Measurements from ENCODE around the gene PICK1.
"Not testable (repeated sequence)": the region's sequence is repeated elsewhere in the genome, so short reads cannot be mapped to it uniquely, and the experiment has no call there.

The PICK1 gene

DNA sequence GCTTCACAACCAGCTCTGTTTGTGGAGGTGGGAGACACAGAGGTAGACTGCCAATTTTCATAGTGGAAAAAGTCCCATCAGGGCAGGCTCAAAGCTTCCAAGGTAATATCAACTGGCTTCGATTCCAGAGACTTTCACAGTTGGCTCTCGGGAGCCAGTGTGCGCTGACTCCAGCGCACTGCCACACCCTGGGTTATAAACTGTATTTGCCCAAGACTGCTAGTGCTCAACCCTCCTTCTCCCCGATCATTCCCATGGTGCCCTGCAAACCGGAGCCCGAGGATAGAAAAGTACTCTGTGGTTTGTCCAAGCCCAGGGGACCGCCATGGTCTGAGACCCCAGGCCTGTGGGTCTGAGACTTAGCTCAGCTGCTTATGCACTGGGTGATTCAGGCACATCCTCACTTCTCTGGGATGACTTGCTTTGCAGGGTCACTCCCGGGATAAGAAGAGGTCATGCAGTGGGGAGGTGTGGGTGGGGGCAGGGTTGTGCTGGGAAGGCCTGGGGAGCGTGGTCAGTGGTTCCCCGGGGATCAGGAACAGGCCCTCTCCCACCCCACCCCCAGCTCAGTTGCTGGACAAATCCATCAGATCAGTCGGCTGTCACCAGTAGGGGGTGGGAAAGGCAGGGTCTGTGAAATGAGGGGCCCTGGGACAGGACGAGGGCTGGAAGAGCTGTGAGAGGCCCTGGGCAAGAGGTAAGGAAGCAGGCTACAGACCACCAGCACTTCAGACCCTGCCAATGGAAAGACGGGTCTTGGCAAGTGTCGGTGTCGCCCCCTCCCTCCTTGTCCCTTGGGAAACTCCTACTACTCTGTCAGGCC, 26.7 kb upstream of the PICK1 start:
- DNase-seq, result peak; percentile 14

DNA sequence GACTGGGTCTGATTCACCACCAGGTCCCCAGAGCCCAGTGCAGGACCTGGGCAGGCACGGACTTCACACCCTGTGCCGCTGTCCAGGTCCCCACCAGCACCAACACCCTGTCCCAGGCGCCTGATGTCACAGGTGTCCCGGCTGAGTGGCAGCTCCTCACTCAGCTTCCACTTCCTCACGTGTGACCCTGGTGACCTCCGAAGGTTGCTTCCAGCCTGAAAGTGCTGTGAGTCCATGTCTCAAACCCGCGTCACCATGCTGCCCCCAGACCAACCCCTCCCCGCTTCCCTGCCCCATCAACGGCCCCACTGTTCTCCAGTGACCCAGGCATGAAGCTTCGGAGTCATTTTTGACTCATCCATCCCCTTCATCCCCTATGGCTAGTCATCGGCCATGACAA, 25.7 kb upstream of the PICK1 start:
- DNase-seq, result no peak

DNA sequence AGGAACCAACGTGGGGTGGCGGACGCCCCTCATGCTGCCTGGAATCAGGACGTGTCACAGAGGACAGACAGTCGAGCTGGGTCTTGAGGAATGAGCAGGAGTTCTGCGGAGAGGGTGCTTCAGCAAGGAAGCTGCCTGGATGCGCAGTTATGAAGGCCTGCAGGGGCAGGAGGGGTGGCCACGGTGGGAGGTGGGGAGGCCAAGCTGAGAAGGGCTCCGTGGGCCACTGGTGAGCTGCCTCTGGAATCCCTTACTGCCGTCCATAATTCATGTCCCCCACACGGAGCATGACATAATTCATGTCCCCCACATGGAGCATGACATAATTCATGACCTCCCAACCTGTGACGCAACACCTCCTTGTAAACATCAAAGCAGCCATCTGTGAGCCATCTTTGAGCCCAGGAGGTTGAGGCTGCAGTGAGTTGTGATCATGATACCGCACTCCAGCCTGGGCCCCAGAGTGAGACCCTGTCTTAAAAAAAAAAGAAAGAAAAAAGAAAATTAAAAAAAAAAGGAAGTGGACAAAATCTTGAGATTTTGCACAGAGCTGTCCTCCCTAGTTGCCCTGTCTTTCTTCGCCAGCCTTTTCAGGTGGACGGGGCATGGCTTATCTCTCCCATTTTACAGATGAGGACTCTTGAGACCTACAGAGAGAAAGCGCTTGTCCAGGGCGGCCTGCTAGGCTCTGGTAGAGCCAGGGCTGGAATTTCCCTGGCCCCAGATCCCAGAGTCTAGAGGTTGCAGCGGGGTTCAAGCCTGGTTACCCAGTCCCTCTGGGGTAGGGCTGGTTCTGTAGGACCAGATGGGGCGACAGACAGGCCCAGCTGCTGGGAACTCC, 24.3 kb upstream of the PICK1 start:
- peak; percentile 81 for DNase-seq

DNA sequence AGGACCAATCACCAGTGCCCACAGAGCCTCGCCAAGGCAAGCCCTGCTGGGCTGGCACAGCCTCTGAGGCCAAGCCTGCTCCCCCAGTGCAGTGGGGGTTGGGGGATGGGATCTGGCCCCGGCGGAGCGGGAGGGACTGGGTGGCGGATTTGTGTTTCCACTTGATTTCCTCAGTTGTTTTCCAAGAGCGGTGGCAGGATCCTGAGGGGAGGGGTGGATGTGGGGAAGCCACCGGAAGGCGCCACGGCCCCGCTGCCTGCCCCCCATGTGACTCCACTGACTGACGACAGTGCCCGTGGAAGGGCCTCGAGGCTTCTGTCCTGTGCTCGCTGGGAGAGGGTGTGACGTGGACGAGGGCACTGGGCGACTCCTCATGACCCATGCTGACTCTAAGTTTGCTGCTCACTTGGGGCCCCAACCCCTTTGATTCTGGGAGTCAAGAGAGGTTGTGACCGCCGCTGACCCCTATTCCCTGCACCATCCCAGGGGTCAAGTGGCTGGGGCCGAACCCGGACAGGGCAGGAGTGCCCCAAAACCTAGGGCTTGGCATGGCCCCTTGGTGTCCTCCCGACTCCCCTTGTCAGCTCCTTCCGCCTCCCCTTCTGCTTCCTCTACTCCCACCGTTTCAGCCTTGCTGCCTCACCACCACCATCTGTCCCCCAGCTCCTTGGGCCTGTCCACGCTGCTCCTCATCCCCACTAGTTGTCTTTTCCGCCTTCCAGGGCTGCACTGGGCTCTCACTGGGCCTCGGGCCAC, 23.5 kb upstream of the PICK1 start:
- DNase-seq, result no peak

DNA sequence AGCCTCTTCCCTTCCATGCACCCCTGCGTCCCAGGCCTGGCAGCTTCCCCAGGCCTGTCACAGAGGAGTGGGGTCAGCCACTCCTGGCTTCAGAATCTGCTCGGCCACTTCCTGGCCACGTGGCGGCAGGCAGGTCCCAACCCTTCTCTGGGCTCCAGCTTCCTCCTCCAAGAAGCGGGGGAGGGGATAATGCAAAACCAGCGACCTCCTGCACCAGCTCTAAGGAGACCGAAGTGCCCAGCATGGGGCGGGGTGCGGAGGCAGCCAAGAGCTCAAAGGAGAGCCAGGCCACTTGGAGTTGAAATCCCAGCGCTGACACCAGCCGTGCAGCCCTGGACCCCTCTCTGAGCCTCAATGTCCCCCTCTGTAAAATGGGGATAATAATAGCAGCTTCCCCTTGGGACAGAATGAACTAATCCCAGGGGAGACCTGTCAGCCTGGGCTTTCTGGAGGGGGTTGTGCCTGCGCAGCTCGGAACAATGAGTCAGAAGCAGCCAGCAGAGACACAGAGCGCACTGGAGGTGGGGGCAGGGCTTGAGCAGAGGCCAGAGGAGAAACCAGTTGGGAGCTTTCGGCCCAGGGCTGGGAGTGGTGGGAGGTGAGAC, 22.8 kb upstream of the PICK1 start:
- DNase-seq, result peak; percentile 93

DNA sequence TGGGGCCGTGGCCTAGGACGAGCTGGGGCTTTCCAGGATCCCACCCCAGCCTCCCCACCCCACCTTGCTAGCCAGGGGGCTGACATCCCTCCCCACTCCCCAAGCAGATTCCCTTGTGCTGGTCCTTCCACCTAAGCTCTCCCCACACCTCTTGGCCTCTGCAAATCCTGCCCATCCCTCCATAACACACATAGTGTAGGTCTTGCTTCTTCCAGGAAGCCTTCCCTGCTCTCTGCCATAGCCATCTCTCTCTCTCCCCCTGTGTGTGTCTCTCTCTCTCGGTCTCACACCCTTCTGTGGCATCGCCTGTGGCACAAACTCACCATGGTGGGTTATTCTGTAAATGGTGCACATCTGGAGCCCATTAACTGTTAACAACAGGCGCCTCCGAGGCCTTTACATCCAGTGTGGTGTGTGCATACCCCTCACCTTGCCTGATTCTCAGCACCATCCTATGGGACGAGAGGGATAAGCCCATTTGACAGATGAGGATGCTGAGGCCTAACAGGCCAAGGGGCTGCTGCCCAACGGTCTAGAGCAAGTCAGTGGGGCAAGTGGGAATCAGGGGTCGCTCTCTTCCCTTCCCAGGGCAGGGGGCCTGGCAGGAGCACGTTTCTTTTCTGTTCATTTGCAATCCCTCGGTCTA, 22.2 kb upstream of the PICK1 start:
- peak; percentile 24 for DNase-seq

DNA sequence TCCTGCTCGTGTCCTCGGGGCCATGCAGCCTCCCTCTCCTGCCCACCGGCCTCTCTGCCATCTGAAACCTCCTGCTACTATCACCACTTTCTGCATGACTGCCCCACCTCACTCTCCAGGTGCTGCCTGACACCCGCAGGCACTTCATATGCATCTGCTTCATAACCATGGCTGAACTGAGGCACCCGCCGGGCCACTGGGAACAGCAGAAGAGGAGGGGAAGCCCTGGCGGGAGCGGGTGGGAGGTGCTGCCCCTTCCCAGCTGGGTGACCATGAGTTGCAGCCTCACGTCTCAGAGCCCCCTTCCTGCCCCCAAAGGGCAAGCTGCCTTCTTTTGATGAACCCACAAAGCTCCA, 21.7 kb upstream of the PICK1 start:
- DNase-seq, result no peak

DNA sequence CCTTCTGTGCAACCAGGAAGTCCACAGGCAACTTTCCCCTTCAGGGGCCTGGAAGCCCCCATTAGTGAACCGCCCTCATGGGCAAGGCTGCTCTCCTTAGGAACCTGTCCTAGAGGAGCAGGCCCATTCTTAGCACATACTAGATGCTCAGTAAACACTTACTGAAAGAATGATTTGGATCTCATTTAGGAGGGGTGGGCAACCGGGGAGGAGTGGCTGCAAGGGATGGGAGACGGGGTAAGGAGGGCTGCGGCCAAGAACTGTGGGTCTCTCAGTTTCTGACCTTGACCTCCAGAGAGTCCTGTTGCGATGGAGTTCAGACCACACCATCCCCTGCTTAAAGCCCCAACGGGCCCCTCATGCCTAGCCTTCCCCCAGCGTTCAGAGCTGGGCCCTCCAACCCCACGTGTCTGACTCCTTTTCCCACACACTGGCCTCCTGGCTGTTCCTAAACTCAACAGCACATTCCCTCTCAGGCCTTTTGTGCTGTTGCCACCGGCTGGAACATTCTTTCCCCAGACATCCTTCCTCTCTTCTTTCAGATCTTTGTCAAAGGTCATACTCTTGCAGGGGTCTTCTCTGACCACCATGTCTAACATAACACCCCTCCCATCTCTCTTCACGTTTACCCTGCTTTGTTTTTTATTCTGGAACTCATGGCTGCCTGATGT, 20.7 kb upstream of the PICK1 start:
- no peak for DNase-seq

DNA sequence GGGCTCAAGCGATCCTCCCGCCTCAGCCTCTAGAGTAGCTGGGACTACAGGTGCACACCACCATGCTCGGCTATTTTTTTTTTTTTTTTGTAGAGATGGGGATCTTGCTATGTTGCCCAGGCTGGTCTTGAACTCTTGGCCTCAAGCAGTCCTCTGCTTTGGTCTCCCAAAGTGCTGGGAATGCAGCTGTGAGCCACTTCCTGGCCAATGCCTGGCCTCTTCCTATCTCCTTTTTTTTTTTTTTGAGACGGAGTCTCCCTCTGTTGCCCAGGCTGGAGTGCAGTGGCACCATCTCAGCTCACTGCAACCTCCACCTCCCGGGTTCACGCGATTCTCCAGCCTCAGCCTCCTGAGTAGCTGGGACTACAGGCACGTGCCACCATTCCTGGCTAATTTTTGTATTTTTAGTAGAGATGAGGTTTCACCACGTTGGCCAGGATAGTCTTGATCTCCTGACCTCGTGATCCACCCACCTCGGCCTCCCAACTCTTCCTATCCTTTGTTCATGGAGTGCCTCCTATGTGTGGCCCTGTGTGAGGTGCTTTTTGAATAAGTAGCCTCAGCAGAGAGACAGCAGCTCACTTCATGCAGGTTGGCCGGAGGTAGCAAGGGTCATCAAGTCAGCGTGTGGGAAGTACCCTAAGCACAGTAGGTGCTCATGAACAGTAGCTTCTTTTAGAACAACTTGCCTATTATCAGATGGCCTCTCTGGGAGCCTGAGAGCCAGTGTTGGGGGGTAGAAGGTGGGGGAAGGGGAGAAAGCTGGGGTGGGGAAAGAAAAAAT, 19.6 kb upstream of the PICK1 start:
- DNase-seq, result not testable (repeated sequence)

DNA sequence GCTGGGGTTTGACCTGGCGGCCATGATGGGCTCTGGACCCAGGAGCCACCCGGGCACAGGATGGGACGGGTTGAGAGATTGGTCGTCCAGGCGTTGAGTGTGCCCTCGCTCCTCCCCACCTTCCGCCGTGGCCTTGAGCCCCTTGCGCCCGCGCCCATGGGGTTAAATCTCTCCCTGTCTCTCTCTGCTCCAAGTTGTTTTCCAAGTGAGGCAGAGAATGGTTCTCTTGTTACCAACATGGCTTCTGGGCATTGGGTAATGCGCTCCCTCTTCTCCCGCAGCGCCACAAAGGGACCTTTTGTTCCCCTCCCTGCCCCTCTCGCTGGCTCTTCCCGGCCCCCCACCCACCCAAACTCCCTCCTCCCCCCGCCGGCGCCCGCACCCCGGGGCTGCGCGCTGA, 18.8 kb upstream of the PICK1 start:
- no peak for DNase-seq

DNA sequence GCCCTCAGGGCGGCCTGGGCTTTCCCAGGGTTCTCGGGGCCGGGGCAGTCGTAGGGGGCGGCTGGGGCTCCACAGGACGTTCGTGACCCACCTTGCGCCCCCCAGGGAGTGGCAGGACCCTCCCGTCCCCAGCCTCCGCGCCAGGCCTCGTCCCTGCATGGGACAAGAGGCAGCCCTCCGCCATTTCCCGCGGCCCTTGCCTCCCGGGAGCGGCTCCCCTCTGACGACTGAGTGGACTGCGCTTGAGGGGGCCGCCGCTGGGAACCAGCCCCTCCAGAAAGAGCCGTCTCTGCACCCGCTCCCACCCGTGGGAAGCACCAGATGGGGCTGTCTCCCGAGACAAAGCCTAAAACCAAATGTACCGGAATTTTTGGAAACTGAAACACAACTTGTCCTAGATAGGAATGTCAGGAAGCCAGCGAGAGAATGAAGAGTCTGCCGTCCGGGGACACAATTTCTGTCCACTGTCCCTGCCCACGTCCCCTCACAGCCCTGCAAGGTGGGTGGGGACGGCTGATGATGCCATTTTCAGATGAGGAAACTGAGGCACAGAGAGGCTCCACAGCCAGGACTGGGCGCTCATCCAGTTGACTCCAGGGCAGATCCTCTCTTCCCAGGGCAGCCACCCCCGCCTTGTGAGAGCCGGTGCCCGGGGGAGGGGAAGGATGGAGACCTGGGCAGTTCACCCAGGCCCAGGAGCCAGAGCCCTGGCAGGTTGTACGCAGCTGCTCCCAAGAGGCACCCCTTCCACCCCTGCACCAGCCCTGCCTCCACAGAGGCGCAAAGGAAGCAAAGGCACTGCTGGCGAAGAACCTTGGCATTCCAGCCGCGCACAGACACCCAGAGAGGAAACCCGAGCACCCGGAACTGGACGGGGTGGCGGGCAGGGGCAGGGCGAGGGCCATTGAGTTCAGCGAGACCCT, 18.1 kb upstream of the PICK1 start:
- DNase-seq, result no peak

DNA sequence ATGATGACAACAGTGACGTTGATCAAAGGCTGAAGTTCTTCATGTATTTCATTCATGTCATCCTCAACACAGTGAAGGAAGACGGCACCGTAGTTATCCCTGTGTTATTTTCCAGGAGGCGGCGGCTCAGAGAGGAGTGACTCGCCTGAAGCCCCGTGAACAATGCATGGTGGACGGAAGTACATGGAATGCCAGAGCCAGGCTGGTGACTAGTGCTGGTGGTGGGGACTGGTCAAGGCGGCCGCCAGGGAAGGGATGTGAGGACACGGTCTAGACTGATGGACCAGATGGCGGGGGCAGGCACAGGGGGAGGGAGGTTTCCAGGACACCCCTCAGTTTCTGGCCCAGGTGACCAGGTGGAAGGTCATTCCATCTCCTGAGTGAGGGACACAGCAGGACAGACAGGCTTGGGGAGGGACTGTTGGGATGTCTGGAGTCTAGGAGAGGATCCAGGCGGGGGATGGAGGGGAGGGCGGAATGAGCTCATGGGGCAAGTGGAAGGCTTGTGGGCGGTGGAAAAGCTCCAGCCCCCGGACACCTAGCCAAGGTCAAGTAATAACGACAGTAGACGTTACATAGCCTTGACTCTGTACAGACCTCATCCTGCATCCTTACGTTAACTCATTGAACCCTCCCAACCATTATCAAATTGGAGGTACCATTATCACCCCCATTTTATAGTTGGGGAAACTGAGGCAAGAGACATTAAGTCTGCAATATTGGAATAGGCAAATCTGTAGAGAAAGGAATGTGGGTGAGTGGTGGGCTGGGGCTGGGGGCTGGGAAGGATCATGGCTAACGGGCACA, 16.0 kb upstream of the PICK1 start:
- DNase-seq, result peak; percentile 37

DNA sequence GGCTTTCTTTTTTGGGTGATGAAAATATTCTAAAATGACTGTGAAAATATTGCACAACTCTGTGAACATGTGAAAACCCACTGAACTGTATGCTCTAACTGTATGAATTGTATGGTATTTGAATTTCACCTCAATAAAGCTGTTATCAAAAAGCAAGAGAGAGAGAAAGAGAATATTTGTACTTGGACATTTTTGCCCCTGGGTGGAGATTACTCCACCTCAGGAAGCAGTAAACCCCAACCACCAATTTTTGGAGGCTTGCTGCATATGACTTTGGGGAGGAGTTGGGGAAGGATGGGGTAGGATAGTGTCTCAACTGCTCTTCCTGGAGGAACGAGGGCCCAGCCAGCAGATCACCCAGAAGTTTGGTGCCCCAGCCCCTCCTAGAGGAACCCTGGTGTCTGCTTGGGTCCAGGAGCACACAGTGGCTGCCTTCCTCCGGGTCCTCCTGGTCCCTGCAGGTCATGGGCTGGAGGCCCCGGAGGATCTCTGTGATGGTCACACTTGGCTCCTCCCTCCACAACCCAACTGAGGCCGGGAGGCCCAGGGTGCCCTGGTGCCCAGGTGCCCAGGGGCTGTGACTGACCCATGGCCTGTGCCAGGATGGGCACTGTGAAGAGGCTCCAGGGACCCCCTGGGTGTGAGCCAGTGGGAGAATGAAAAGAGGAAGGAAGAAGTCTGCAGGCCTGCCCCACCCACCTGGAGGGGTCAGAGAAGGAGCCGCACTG, 15.3 kb upstream of the PICK1 start:
- no peak for DNase-seq

DNA sequence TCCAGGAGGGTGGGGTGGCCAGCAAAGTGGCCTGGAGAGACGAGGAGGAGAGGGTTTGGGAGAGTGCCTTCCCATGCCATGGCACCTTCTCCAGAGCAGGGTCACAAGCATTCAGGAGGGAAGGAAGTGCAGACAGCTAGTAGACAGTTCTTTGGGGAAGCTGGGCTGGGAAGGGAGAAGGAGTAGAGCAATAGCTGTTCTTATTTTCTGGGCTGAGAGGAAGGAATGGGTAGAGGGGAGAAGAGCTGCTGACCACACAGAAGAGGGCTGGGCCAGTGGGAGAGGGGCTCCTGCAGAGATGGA, 14.8 kb upstream of the PICK1 start:
- DNase-seq, result no peak

DNA sequence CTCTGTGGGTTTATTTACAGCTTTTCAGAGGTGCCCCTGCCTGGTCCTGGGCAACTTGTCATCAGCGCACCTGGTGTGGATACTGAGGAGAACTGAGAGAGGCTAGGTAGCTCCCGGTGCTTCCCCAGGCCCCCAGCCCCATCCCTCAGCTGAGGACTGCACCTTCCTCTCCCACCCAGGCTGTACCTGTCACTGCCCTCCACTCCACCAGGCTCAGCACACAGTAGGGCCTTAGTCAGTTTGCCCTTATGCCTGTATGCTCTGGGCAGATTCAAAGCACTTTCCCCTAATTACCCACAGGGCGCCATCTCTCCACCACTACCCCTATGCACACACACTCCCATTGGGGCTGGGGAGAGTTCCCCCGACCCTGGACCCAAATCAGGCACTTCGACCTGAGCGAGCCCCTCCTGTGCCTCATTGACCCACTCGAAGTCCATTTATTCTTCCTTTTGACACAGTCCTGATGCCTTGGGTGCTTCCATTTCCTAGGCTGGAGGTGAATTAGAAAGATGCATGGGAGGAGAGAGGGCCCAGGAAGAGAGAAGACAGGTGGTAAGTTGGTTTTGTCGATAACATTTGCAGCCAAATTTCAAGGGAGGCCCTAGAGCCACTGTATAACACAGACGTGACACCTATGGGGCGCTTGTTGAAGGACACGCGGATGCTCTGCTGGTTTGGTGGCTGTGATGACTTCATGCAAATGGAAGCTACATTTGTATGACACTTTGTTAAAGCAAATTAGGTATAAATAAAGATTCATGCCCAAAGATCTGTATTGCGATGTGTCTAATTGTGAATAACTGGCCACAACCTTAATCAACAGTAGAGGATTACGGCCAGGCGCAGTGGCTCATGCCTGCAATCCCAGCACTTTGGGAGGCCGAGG, 13.8 kb upstream of the PICK1 start:
- DNase-seq, result no peak

DNA sequence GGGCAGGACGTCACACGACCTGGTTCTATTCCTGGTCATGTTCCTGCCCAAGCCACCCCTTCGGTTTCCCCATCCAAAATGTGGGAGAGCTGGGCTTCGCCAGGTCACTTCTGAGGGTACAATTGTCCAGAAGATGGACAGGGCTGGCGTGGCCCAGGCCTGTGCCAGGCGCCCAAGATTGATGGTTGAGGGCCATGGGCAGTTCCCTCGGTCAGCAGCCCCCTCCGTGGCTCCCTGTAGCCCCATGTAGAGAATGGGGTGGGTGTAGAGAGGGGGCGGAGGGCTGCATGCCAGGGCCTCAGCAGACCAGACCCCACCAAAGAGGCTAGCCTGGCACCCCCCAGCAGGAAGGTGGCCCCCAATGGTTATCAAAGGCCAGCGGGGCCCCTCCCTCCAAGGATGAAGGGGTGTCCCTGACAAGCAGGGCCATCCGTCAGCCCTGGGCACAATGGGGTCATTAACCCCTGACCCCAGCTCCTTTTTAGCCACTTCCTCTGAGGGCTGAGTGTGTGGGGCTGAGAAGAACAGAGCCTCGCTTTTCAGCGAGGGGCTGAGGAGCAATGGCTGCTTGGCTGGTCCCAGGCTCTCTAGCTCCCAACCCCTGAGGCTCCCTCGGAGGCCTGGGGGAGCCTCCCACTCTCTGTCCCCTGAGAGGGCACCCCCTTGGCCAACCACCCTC, 11.0 kb upstream of the PICK1 start:
- no peak for DNase-seq

Data from fibroblast of skin of right biceps (primary cell).